Activated CD4-positive, alpha-beta T cell treated with anti-CD3 and anti-CD28 coated beads, Interleukin-2, amount 10 ng/mL, durations not matched to agents 24 days and 14 days (primary cell): ENCODE results near the gene SMIM43. TPM values are rescaled to one million over a fixed set of nuclear protein-coding genes. Genes with fewer than 3 reads are reported as not detected.

Source experiments
- DNase-seq: peaks from one replicate; pipeline ENCODE4 v3.0.0; 2022
- H3K27ac Mint-ChIP-seq: one replicate; pipeline ENCODE4 v1.8.0; 2022; ENCODE audit warnings: mild to moderate bottlenecking, mixed read lengths
- H3K27me3 Mint-ChIP-seq: one replicate; pipeline ENCODE4 v1.8.0; 2022; ENCODE audit warnings: mixed read lengths
- H3K36me3 Mint-ChIP-seq: one replicate; pipeline ENCODE4 v1.8.0; 2022; ENCODE audit warnings: low read depth, mild to moderate bottlenecking, mixed read lengths
- H3K4me1 Mint-ChIP-seq: one replicate; pipeline ENCODE4 v1.8.0; 2021; ENCODE audit warnings: mixed read lengths
- H3K4me3 Mint-ChIP-seq: one replicate; pipeline ENCODE4 v1.8.0; 2022; ENCODE audit warnings: mild to moderate bottlenecking, moderate library complexity, mixed read lengths
- H3K9me3 Mint-ChIP-seq: one replicate; pipeline ENCODE4 v1.8.0; 2021; ENCODE audit warnings: mixed read lengths
- intact Hi-C: fragments of 100-400 bp; cut with micrococcal nuclease; formaldehyde crosslinking; loops from one replicate; pipeline ENCODE4 v1.15.1; 2023
- total RNA-seq: library from RNA; stranded (reverse); gene quantifications from 2 replicates; pipeline ENCODE4 v1.2.3, GENCODE V29; 2022

SMIM43 gene
- total RNA-seq, 1 donor from 2014 or later, result not detected

DNA sequence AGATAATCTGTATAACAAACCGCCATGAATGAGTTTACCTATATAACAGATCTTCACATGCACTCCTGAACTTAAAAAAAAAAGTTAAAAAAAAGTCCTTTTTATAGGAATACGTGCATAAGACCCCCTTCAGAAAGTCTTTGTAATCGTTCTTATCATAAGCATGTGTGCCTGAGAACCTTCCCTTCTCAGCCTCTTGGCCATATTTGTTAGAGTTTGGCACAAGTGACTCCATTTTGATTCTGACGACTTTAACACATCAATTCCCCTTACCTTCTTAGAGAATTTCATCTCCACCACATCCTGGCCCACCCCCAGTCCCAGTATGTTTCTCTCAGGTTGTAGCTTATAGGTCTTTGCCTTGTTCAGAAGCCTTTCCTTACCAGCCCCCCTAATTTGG is 52.2 kb downstream of the SMIM43 start:
- H3K36me3 Mint-ChIP-seq, result no peaks in the 10 kb centered on the region
- H3K27me3 Mint-ChIP-seq, result peaks cover 47% of the 10 kb centered on the region
- no peak for DNase-seq
- peaks cover 3% of the 10 kb centered on the region for H3K9me3 Mint-ChIP-seq
- intact Hi-C loops, result no loop called here
- H3K4me3 Mint-ChIP-seq, result no peak overlapping the region
- peaks cover 23% of the 10 kb centered on the region for H3K4me1 Mint-ChIP-seq
- H3K27ac Mint-ChIP-seq, result no peak overlapping the region

DNA sequence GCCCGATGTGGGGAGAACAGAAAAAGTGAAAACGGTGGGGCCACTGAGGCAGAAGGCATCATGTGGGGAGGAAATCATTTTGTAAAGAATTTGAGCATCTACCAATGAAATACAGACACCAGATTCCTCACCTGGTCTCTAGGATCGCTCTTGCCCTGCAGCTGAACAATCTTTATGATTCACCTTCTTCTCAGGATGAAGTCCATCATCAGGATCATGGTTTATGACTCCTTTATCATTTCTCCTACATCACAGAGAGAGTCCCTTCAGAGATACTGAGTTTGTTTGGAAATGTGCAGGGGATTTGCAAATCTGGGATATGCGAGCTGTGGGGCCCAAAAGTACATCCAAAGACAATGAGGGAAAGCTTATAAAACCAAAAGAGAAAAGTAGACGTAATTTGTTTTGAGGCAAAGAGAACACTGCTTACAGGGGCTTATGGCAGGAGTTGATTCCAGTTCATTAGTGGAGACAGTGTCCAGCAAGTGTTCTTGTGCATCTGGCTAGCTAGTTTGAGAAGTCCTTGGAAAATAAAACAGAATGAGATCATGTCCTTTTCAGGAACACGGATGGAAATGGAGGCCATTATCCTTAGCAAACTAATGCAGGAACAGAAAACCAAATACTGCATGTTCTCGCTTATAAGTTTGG is 52.8 kb downstream of the SMIM43 start:
- intact Hi-C loops, result no loop called here
- Mint-ChIP-seq H3K9me3 (peaks cover 6% of the 10 kb centered on the region), H3K4me3 (no peak overlapping the region), H3K4me1 (peaks cover 29% of the 10 kb centered on the region), H3K27ac (peak overlapping the region; percentile 70), H3K27me3 (peaks cover 47% of the 10 kb centered on the region), H3K36me3 (no peaks in the 10 kb centered on the region)
- no peak for DNase-seq

DNA sequence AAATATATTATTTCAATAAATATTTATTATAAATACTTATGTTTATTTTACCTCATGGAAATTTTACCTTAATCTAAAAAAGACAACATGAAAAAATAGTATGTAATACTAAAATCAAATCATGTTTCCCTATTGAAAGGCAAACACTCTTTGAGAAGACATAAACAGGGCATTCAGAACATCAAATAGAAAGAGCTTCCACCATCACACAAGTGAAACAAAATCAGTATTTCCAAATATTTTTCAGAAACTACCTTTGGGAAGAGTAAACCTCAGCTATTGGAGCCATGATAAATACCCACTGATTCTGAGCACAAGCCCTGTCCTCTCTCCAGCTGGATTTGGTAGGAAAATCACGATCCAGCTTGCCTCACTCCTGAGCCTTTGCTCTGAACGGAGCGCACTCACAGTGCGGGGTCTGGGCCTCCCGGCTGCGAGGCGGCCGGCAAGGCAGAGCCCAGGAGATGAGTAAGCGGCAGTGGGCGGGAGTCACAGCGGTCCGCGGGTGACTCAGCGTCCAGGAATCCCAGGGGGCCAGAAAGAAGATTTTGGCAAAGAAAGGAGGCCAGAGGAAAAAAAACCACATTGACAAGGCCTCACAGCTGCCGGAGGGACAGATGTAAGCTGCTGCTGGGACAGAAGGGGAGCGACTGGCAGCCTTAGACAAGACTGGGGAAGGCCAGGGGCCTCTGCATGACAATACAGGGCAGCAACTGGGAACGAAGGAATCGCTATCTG is 53.5 kb downstream of the SMIM43 start:
- Mint-ChIP-seq H3K36me3 (no peaks in the 10 kb centered on the region), H3K4me1 (peaks cover 36% of the 10 kb centered on the region), H3K9me3 (peaks cover 6% of the 10 kb centered on the region), H3K27ac (peak overlapping the region; percentile 70), H3K27me3 (peaks cover 41% of the 10 kb centered on the region), H3K4me3 (peak overlapping the region; percentile 54)
- peak; percentile 69 for DNase-seq
- intact Hi-C loops, result no loop called here

DNA sequence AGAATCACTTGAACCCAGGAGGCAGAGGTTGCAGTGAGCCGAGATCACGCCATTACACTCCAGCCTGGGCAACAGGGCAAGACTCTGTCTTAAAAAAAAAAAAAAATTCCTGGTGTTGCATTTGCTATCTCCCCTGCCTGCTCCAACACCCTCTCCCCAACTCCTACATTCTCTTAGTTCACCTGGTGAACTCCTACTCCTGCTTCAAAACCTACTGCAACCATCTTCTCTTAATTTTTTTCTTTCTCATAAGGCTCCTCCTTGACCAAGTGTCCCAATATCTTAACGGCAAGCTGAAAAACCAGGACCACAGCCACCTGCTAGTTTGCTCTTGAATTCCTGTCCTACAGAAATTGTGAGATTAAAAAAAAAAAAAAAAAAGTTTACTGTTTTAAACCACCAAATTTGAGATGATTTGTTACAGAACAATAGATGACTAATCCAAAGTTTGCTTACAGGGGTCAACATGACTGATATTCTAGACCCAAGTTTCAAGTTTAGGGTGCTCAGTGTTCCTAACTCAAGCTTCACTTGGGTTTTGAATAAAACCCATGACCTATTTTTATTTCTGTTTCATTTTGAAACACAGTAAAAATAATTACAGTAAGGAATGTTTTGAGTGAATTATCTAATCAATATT is 55.1 kb downstream of the SMIM43 start:
- peaks cover 28% of the 10 kb centered on the region for H3K27me3 Mint-ChIP-seq
- peak overlapping the region; percentile 45 for H3K27ac Mint-ChIP-seq
- H3K36me3 Mint-ChIP-seq, result no peaks in the 10 kb centered on the region
- no peak for DNase-seq
- no peak overlapping the region for H3K4me3 Mint-ChIP-seq
- peaks cover 6% of the 10 kb centered on the region for H3K9me3 Mint-ChIP-seq
- intact Hi-C loops, result loop anchor here (1.0 to 10.0 kb wide), 2 partner anchors 11 to 445 kb away; partner anchors contain the start of gene BLTP1
- H3K4me1 Mint-ChIP-seq, result peaks cover 39% of the 10 kb centered on the region

Other genes starting within 250 kb of the SMIM43 start
- gene ANXA5, start 68.2 kb downstream of the SMIM43 start, total RNA-seq, result 107 TPM in 2 replicates
- 76.9 and 78.8 TPM in 2 replicates for gene EXOSC9, start 36.2 kb upstream of the SMIM43 start, total RNA-seq
- 72.0 and 73.4 TPM in 2 replicates for gene CCNA2, start 58.7 kb upstream of the SMIM43 start, total RNA-seq
- 18.3 and 18.7 TPM in 2 replicates for gene BBS7, start 105.3 kb upstream of the SMIM43 start, total RNA-seq
- 2.7 and 3.1 TPM in 2 replicates for gene TRPC3, start 186.9 kb upstream of the SMIM43 start, total RNA-seq